Heart right ventricle (tissue), 16 donors: ENCODE measurements around the gene FAM241B. TPM values are rescaled to one million over a fixed set of nuclear protein-coding genes. Genes with fewer than 3 reads are reported as not detected.

ENCODE experiments used
- ATAC-seq, 8 donors: fragments of 200-7000 bp; cut with Tn5 transposase; one replicate each; pipeline ENCODE4 v1.9.1; 2020; ENCODE audit warnings: mild to moderate bottlenecking in 8 of 8, moderate library complexity in 8 of 8, moderate number of reproducible peaks in 1 of 8
- DNase-seq, 2 donors: peaks; one replicate each; pipeline ENCODE4 v3.0.0-alpha.2; 2020
- H3K27ac ChIP-seq, 10 donors: fragments of 200-600 bp; sonication (generic) in 2 of 10; one replicate each; pipeline versions ENCODE4 v1.5.0 to v1.8.0; 2020 to 2022; ENCODE audit warnings: mild to moderate bottlenecking in 3 of 10
- H3K27me3 ChIP-seq, 7 donors: fragments of 200-600 bp; one replicate each; pipeline ENCODE4 v1.8.0; 2021 to 2022; ENCODE audit warnings: mild to moderate bottlenecking in 2 of 7
- H3K36me3 ChIP-seq, 9 donors: fragments of 200-600 bp; sonication (generic) in 1 of 9; one replicate each; pipeline versions ENCODE4 v1.5.0 to v1.8.0; 2020 to 2022; ENCODE audit warnings: mild to moderate bottlenecking in 2 of 9
- H3K4me1 ChIP-seq, 9 donors: fragments of 200-600 bp; sonication (generic) in 1 of 9; one replicate each; pipeline versions ENCODE4 v1.5.0 to v1.8.0; 2020 to 2022; ENCODE audit warnings: mild to moderate bottlenecking in 4 of 9
- H3K4me3 ChIP-seq, 10 donors: fragments of 200-600 bp; sonication (generic) in 2 of 10; one replicate each; pipeline versions ENCODE4 v1.5.0 to v1.8.0; 2020 to 2022; ENCODE audit warnings: mild to moderate bottlenecking in 7 of 10, moderate library complexity in 2 of 10
- H3K9me3 ChIP-seq, 11 donors: fragments of 200-600 bp in 10 of 11; sonication (generic) in 2 of 11; one replicate each; pipeline versions ENCODE4 v1.5.0 to v1.8.0; 2013 to 2022; ENCODE audit warnings: mild to moderate bottlenecking in 2 of 11, control low read depth in 1 of 11, moderate library complexity in 1 of 11
- CTCF ChIP-seq, 9 donors: fragments of 200-600 bp; sonication (generic) in 2 of 9; IDR thresholded peaks; one replicate each; pipeline versions ENCODE4 v1.5.0 to v1.8.0; 2021 to 2022; ENCODE audit warnings: antibody characterized with exemption in 9 of 9, mild to moderate bottlenecking in 5 of 9, moderate library complexity in 1 of 9
- WGBS, 2 donors: extraction: QIAGEN DNeasy Blood & Tissue Kit; methylation state at CpG; one replicate each; pipeline ENCODE4 v1.1.7; 2013; ENCODE audit warnings: inconsistent platforms in 1 of 2; 5-methylcytosine and 5-hydroxymethylcytosine counted together
- intact Hi-C, 10 donors: fragments of 100-400 bp; cut with DNase I; formaldehyde crosslinking; loops; one replicate each; pipeline versions ENCODE4 v1.11.1 to v1.14.2; 2022
- polyA plus RNA-seq, 2 donors: library from polyadenylated mRNA; stranded (reverse); fragments of 200-250 nt; gene quantifications; one replicate each; pipeline ENCODE4 v1.2.3, GENCODE V29; 2013
- total RNA-seq, 10 donors: library from RNA; stranded (reverse); fragmentation: NEBNext Ultra II Directional in 3 of 10; extraction: Animal tissue kit (Norgen Biotek cat#: 25700) in 3 of 10; gene quantifications; one replicate each; pipeline versions ENCODE4 v1.2.1 to v1.2.4, GENCODE V29; 2021 to 2023
- donor health status: Arrhythmogenic right ventricular cardiomyopathy.
- donor health status: ischemic (EF 13 %, LVEDD 7.1; RV severe dilation, severe dysfunction).
- donor health status: healthy with polysubstance abuse.
- donor health status: DM: no; HTN: yes; CAD: no.
- donor health status: DM: no; HTN: no; CAD: no.
- donor health status: ischemic (EF 25% LVEDD 6.9; RV normal size, moderate dysfunction).
- donor health status: ischemic (EF 25% LVEDD 5.7; RV mildly dilated, moderate dysfunction).
- donor health status: healthy.
- donor health status: DM: yes; HTN: yes; CAD: no.
- donor health status: Ischemic cardiomyopathy.
- donor health status: ischemic (EF 35%, LVEDD 5.7; RV mildly dilated, moderate dysfunction).
- donor health status: nonischemic (EF 11% LVEDD 7.7; RV severe dilation, severe dysfunction).
- donor health status: DM: yes; HTN: yes; CAD: no.
- donor health status: PGD.
- donor health status: ischemic (EF 29% LVEDD 5.4; RV normal size, mild dysfunction).
- donor health status: nonischemic (EF 23%, LVEDD 6.1; RV moderate dilation, normal function).

FAM241B gene
- total and polyA plus RNA-seq, 12 donors: 1.4 to 9.0 (median 4.5) TPM

- ATAC-seq (peak in 4 of 8 donors; percentile 5 to 21 (median 18)), DNase-seq (no peak)
- Histone ChIP-seq H3K4me3 (no peak overlapping the region), H3K27me3 (peaks cover 0 to 41% (median 12%) of the 10 kb centered on the region in 7 donors), H3K36me3 (no peaks in the 10 kb centered on the region), H3K9me3 (no peaks in the 10 kb centered on the region), H3K4me1 (no peaks in the 10 kb centered on the region), H3K27ac (no peak overlapping the region)
- WGBS, 2 donors: 60 to 64% methylated on average over 16 of the region's 16 CpGs
- intact Hi-C loops: loop anchor here (1.0 to 10.0 kb wide), 8 partner anchors 72 to 273 kb away; partner anchors contain the start of gene COL13A1 (in 3 of the 10)
- TF ChIP-seq CTCF (IDR thresholded peaks at IDR 0.05): no peak
These were observed 14.0 kb downstream of the FAM241B start for GRCh38 chr10:69643779-69644657.

GRCh38 chr10:69644658-69645295, 14.7 kb downstream of the FAM241B start:
- no peak overlapping the region for H3K4me3 ChIP-seq
- H3K9me3 ChIP-seq: no peaks in the 10 kb centered on the region
- no peaks in the 10 kb centered on the region for H3K36me3 ChIP-seq
- TF ChIP-seq CTCF (IDR thresholded peaks at IDR 0.05): peak; percentile 62 to 90 (median 80)
- H3K27me3 ChIP-seq: peaks cover 0 to 41% (median 12%) of the 10 kb centered on the region in 7 donors
- WGBS, 2 donors: 48 to 52% methylated on average over 13 of the region's 13 CpGs
- ATAC-seq (peak in 6 of 8 donors; percentile 42 to 69 (median 58)), DNase-seq (peak; percentile 40 to 57)
- no peaks in the 10 kb centered on the region for H3K4me1 ChIP-seq
- no peak overlapping the region for H3K27ac ChIP-seq
- intact Hi-C loops: loop anchor here (1.0 to 10.0 kb wide), 13 partner anchors 68 to 273 kb away; partner anchors contain the start of gene COL13A1 (in 4 of the 10)

- intact Hi-C loops: loop anchor here (2.0 to 10.0 kb wide), 12 partner anchors 67 to 272 kb away; partner anchors contain the start of gene COL13A1 (in 4 of the 10)
These were observed 15.5 kb downstream of the FAM241B start for GRCh38 chr10:69645296-69646184.

More at GRCh38 chr10:69645296-69646184, 15.5 kb downstream of the FAM241B start:
- 90 to 91% methylated on average over 24 of the region's 24 CpGs for WGBS, 2 donors
- no peaks in the 10 kb centered on the region for H3K36me3 ChIP-seq
- DNase-seq (no peak), ATAC-seq (no peak)
- H3K4me1 ChIP-seq: no peaks in the 10 kb centered on the region
- no peak overlapping the region for H3K27ac ChIP-seq
- no peaks in the 10 kb centered on the region for H3K9me3 ChIP-seq
- no peak for TF ChIP-seq CTCF (IDR thresholded peaks at IDR 0.05)
- peaks cover 0 to 36% (median 12%) of the 10 kb centered on the region in 7 donors for H3K27me3 ChIP-seq
- H3K4me3 ChIP-seq: no peak overlapping the region
